GM23248 (cell line): Measurements from ENCODE around the gene HLCS. TPM values are rescaled to one million over a fixed set of nuclear protein-coding genes. Genes with fewer than 3 reads are reported as not detected.

Source experiments
- DNase-seq: peaks from one replicate; pipeline ENCODE4 v3.0.0-alpha.2; 2015
- H2AFZ ChIP-seq: fragments of 200-600 bp; sonication (generic); 2 replicates; pipeline ENCODE4 v1.6.1; 2016; ENCODE audit warnings: antibody characterized with exemption
- H3F3A ChIP-seq: fragments of 200-600 bp; sonication (generic); 2 replicates; pipeline ENCODE4 v1.6.1; 2016; ENCODE audit warnings: mild to moderate bottlenecking, antibody characterized with exemption, mixed run types; ENCODE audit not compliant: insufficient read depth
- H3K27ac ChIP-seq: fragments of 200-600 bp; sonication (generic); 2 replicates; pipeline ENCODE4 v1.5.1; 2016; ENCODE audit warnings: mild to moderate bottlenecking
- H3K27me3 ChIP-seq: fragments of 200-600 bp; sonication (generic); replicated peaks from 2 replicates; pipeline ENCODE4 v1.6.1; 2016; ENCODE audit warnings: mild to moderate bottlenecking; ENCODE audit not compliant: insufficient read depth
- H3K36me3 ChIP-seq: fragments of 200-600 bp; sonication (generic); 2 replicates; pipeline ENCODE4 v1.6.1; 2016; ENCODE audit warnings: low read depth, mild to moderate bottlenecking
- H3K4me1 ChIP-seq: fragments of 200-600 bp; sonication (generic); 2 replicates; pipeline ENCODE4 v1.6.1; 2016; ENCODE audit warnings: mild to moderate bottlenecking; ENCODE audit not compliant: insufficient read depth
- H3K4me2 ChIP-seq: fragments of 200-600 bp; sonication (generic); one replicate; pipeline ENCODE4 v1.6.1; 2016; ENCODE audit warnings: mild to moderate bottlenecking; ENCODE audit not compliant: unreplicated experiment
- H3K4me3 ChIP-seq: fragments of 200-600 bp; sonication (generic); 2 replicates; pipeline ENCODE4 v1.5.1; 2016; ENCODE audit warnings: mild to moderate bottlenecking
- H3K79me2 ChIP-seq: fragments of 200-600 bp; sonication (generic); 2 replicates; pipeline ENCODE4 v1.6.1; 2016; ENCODE audit warnings: mild to moderate bottlenecking; ENCODE audit not compliant: insufficient read depth
- H3K9ac ChIP-seq: fragments of 200-600 bp; sonication (generic); 2 replicates; pipeline ENCODE4 v1.6.1; 2016; ENCODE audit warnings: mild to moderate bottlenecking
- H3K9me2 ChIP-seq: fragments of 200-600 bp; sonication (generic); 2 replicates; pipeline ENCODE4 v1.6.1; 2016; ENCODE audit warnings: mixed run types, mild to moderate bottlenecking, moderate library complexity; ENCODE audit not compliant: insufficient read depth
- H3K9me3 ChIP-seq: fragments of 200-600 bp; sonication (generic); one replicate; pipeline ENCODE4 v1.6.1; 2017; ENCODE audit warnings: low read depth
- H4K20me1 ChIP-seq: fragments of 200-600 bp; sonication (generic); 2 replicates; pipeline ENCODE4 v1.6.0; 2016; ENCODE audit not compliant: insufficient read depth
- EZH2 ChIP-seq: fragments of 200-600 bp; sonication (generic); IDR thresholded peaks from 2 replicates; pipeline ENCODE4 v1.6.1; 2018; ENCODE audit warnings: antibody characterized with exemption, mild to moderate bottlenecking; ENCODE audit not compliant: insufficient read depth, poor library complexity, severe bottlenecking
- EZH2phosphoT487 ChIP-seq: fragments of 200-600 bp; sonication (generic); IDR thresholded peaks from 2 replicates; pipeline ENCODE4 v1.6.1; 2018; ENCODE audit warnings: antibody characterized with exemption, moderate library complexity, mild to moderate bottlenecking, low read depth; ENCODE audit not compliant: insufficient read depth
- WGBS, 2 experiments: methylation state at CpG; one replicate each; pipeline ENCODE4 v1.1.6; 2015 to 2017; ENCODE audit warnings: low lambda C conversion rate in 2 of 2, low coverage in 1 of 2; ENCODE audit errors: missing lambda C conversion rate in 2 of 2; 5-methylcytosine and 5-hydroxymethylcytosine counted together
- in situ Hi-C: fragments of 300-500 bp; cut with MboI; formaldehyde crosslinking; loops from 2 replicates; pipeline ENCODE4 v1.15.0; 2020
- polyA plus RNA-seq: library from polyadenylated mRNA; unstranded; fragments of >200 nt; fragmentation: Nextera tagmentation; extraction: Ambion mirVana; gene quantifications from 2 replicates; pipeline ENCODE4 v1.2.1, GENCODE V29; 2016
- total RNA-seq: library from RNA; depleted of rRNA; stranded (reverse); fragments of >200 nt; shearing (Covaris generic); gene quantifications from 2 replicates; pipeline ENCODE4 v1.2.3, GENCODE V29; 2014

HLCS gene
- total and polyA plus RNA-seq, 2 experiments from 2014 or later, result 21.4 to 42.5 TPM

GRCh38 chr21:36883532-36884486, 82.7 kb downstream of the HLCS start:
- H2AFZ ChIP-seq, result no peak overlapping the region
- H3F3A ChIP-seq, result no peaks in the 10 kb centered on the region
- no peak overlapping the region for H3K4me3 ChIP-seq
- 93 to 95% methylated on average over 14 of the region's 14 CpGs for WGBS, 2 experiments
- H3K9me2 ChIP-seq, result no peaks in the 10 kb centered on the region
- no peak overlapping the region for H3K9ac ChIP-seq
- H3K9me3 ChIP-seq, result no peaks in the 10 kb centered on the region
- H3K79me2 ChIP-seq, result no peaks in the 10 kb centered on the region
- no peak for TF ChIP-seq EZH2
- no peak for TF ChIP-seq EZH2phosphoT487
- H3K27ac ChIP-seq, result no peak overlapping the region
- H3K36me3 ChIP-seq, result no peaks in the 10 kb centered on the region; the same call in 1 of the 2 replicates
- H4K20me1 ChIP-seq, result no peaks in the 10 kb centered on the region
- no peak overlapping the region for H3K4me2 ChIP-seq
- H3K27me3 ChIP-seq, result no peaks in the 10 kb centered on the region
- in situ Hi-C loops, result no loop called here
- H3K4me1 ChIP-seq, result no peaks in the 10 kb centered on the region
- DNase-seq, result no peak

DNA sequence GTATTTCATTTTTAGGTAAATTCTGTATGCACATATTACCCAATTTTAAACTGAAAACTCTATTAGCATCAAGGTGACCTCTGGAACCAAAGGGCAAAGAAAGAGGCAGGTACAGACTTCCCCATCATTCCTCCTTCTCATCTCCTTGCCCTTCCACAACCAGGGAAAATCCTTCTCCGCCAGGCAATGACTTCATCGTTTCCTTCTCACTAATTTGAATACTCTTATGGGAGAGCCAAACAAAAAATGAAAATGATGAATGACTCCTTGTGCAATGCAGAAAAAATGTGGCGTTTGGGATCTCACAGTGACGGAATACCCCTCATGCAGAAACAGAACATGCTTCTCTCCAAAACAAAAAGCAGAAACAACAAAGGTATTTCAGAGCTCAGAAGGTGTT, 83.7 kb downstream of the HLCS start:
- H3K9me3 ChIP-seq, result no peaks in the 10 kb centered on the region
- H3K9ac ChIP-seq, result no peak overlapping the region
- no peaks in the 10 kb centered on the region for H3K4me1 ChIP-seq
- no peaks in the 10 kb centered on the region for H3K79me2 ChIP-seq
- H3K4me2 ChIP-seq, result no peak overlapping the region
- no peak overlapping the region for H3K4me3 ChIP-seq
- in situ Hi-C loops, result no loop called here
- WGBS, 2 experiments, result 94 to 97% methylated on average over 4 of the region's 4 CpGs
- peaks cover 6% of the 10 kb centered on the region; the same call in 1 of the 2 replicates for H3K36me3 ChIP-seq
- TF ChIP-seq EZH2 (no peak), EZH2phosphoT487 (no peak)
- H4K20me1 ChIP-seq, result no peaks in the 10 kb centered on the region
- no peak overlapping the region for H2AFZ ChIP-seq
- H3F3A ChIP-seq, result no peaks in the 10 kb centered on the region
- no peaks in the 10 kb centered on the region for H3K9me2 ChIP-seq
- no peaks in the 10 kb centered on the region for H3K27me3 ChIP-seq
- DNase-seq, result no peak
- H3K27ac ChIP-seq, result no peak overlapping the region

DNA sequence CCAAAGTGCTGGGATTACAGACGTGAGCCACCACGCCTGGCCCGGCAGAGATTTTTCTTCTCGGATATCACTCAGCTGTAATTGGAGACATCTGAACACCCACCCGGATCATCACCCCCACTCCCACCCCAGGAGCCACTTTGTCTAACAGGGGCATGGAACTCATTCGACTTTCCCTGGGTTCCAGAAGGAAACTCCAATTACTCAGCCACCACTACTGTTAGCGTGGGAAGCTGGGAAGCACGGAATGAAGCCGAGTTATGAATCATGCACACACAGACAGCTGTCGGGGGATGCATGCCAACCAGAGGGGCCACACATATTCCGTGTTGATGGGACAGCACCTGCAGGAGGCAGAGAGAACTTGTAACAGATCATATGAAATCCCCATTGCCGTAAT, 85.2 kb downstream of the HLCS start:
- H3K79me2 ChIP-seq, result no peaks in the 10 kb centered on the region
- H3K27me3 ChIP-seq, result no peaks in the 10 kb centered on the region
- TF ChIP-seq EZH2 (no peak), EZH2phosphoT487 (no peak)
- H2AFZ ChIP-seq, result no peak overlapping the region
- DNase-seq, result no peak
- no peaks in the 10 kb centered on the region for H3F3A ChIP-seq
- H3K4me1 ChIP-seq, result no peaks in the 10 kb centered on the region
- no peaks in the 10 kb centered on the region for H3K9me3 ChIP-seq
- no peaks in the 10 kb centered on the region for H4K20me1 ChIP-seq
- H3K9ac ChIP-seq, result no peak overlapping the region
- no peaks in the 10 kb centered on the region for H3K9me2 ChIP-seq
- no peak overlapping the region for H3K4me3 ChIP-seq
- peaks cover 12% of the 10 kb centered on the region; the same call in 1 of the 2 replicates for H3K36me3 ChIP-seq
- 84 to 90% methylated on average over 9 to 12 of the region's 12 CpGs for WGBS, 2 experiments
- in situ Hi-C loops, result no loop called here
- no peak overlapping the region for H3K27ac ChIP-seq
- no peak overlapping the region for H3K4me2 ChIP-seq

DNA sequence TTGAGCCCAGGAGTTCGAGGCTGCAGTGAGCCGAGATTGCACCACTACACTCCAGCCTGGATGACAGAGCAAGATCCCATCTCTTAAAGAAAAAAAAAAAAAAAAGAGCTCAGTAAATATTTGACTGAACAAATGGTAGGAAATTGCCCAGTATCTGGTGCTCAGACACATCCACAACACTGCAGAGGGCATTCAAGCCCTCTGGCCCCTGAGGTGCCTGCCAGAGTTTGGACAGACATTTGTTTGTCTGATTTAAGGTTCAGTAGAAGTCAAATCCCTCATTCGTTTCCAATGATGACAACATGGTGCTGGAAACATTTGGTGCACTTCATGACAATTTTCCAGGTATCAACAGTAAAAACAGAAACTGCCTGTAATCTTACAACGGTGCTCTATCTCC, 86.6 kb downstream of the HLCS start:
- in situ Hi-C loops, result no loop called here
- no peaks in the 10 kb centered on the region for H4K20me1 ChIP-seq
- no peaks in the 10 kb centered on the region for H3K9me3 ChIP-seq
- H3K4me3 ChIP-seq, result no peak overlapping the region
- H3K36me3 ChIP-seq, result peaks cover 12% of the 10 kb centered on the region; the same call in 1 of the 2 replicates
- no peak for DNase-seq
- H3K9ac ChIP-seq, result no peak overlapping the region
- no peak overlapping the region for H2AFZ ChIP-seq
- H3K4me2 ChIP-seq, result no peak overlapping the region
- H3K4me1 ChIP-seq, result no peaks in the 10 kb centered on the region
- H3K27me3 ChIP-seq, result no peaks in the 10 kb centered on the region
- no peaks in the 10 kb centered on the region for H3F3A ChIP-seq
- no peaks in the 10 kb centered on the region for H3K79me2 ChIP-seq
- WGBS, 2 experiments, result 72 to 74% methylated on average over 4 of the region's 4 CpGs
- TF ChIP-seq EZH2phosphoT487 (no peak), EZH2 (no peak)
- H3K27ac ChIP-seq, result no peak overlapping the region
- H3K9me2 ChIP-seq, result no peaks in the 10 kb centered on the region
